SK-N-SH (cell line): ENCODE results near the gene ERCC8.

Source experiments
- EP300 ChIP-seq, 2 experiments: IDR thresholded peaks; 2 replicates each; pipeline versions ENCODE4 v1.4.0 to v1.6.1; 2012; ENCODE audit warnings: borderline replicate concordance in 1 of 2, low read depth in 1 of 2, low read length in 1 of 2
- NRF1 ChIP-seq: IDR thresholded peaks from 2 replicates; pipeline ENCODE4 v1.6.1; 2012; ENCODE audit warnings: low read depth, mild to moderate bottlenecking, low read length
- POLR2AphosphoS5 ChIP-seq: IDR thresholded peaks from 2 replicates; pipeline ENCODE4 v1.6.1; 2012; ENCODE audit warnings: low read depth, low read length
- REST ChIP-seq: IDR thresholded peaks from 2 replicates; pipeline ENCODE4 v1.6.1; 2012; ENCODE audit warnings: mild to moderate bottlenecking, low read depth, low read length, moderate library complexity
- SMC3 ChIP-seq: IDR thresholded peaks from 2 replicates; pipeline ENCODE4 v1.6.1; 2012; ENCODE audit warnings: low read depth, low read length, improper control_type of control experiment
- TEAD4 ChIP-seq: IDR thresholded peaks from 2 replicates; pipeline ENCODE4 v1.4.0; 2012; ENCODE audit warnings: mild to moderate bottlenecking, borderline replicate concordance; ENCODE audit not compliant: insufficient read depth
- USF2 ChIP-seq: fragments of 150-350 bp; IDR thresholded peaks from 2 replicates; pipeline ENCODE4 v1.6.1; 2017; ENCODE audit warnings: antibody characterized with exemption, low read length, low read depth, borderline replicate concordance
- TF ChIP-seq, protein P1 (sequence below): fragments of 200-600 bp; sonication (generic); IDR thresholded peaks from 2 replicates; pipeline ENCODE4 v1.6.1; 2017; ENCODE audit warnings: antibody characterized with exemption, mild to moderate bottlenecking, moderate library complexity
- TF ChIP-seq, protein P2 (sequence below): IDR thresholded peaks from 2 replicates; pipeline ENCODE4; 2012

GRCh38 chr5:60835554-60835953 lies 109.3 kb downstream of the ERCC8 start:
- TF ChIP-seq NRF1 (no peak), REST (no peak), TEAD4 (no peak), SMC3 (no peak), POLR2AphosphoS5 (no peak), USF2 (no peak), EP300 (IDR thresholded peaks at IDR 0.05; ENCODE audit: borderline replicate concordance in 1 of 2, low read depth in 1 of 2, low read length in 1 of 2) (no peak)
- TF ChIP-seq, protein P1, sequence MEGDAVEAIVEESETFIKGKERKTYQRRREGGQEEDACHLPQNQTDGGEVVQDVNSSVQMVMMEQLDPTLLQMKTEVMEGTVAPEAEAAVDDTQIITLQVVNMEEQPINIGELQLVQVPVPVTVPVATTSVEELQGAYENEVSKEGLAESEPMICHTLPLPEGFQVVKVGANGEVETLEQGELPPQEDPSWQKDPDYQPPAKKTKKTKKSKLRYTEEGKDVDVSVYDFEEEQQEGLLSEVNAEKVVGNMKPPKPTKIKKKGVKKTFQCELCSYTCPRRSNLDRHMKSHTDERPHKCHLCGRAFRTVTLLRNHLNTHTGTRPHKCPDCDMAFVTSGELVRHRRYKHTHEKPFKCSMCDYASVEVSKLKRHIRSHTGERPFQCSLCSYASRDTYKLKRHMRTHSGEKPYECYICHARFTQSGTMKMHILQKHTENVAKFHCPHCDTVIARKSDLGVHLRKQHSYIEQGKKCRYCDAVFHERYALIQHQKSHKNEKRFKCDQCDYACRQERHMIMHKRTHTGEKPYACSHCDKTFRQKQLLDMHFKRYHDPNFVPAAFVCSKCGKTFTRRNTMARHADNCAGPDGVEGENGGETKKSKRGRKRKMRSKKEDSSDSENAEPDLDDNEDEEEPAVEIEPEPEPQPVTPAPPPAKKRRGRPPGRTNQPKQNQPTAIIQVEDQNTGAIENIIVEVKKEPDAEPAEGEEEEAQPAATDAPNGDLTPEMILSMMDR: no peak
- TF ChIP-seq, protein P2, sequence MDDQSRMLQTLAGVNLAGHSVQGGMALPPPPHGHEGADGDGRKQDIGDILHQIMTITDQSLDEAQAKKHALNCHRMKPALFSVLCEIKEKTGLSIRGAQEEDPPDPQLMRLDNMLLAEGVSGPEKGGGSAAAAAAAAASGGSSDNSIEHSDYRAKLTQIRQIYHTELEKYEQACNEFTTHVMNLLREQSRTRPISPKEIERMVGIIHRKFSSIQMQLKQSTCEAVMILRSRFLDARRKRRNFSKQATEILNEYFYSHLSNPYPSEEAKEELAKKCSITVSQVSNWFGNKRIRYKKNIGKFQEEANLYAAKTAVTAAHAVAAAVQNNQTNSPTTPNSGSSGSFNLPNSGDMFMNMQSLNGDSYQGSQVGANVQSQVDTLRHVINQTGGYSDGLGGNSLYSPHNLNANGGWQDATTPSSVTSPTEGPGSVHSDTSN: no peak
